Memory B cell (primary cell): ENCODE results near the gene PRKRIP1.
"Not testable (repeated sequence)": the region's sequence is repeated elsewhere in the genome, so short reads cannot be mapped to it uniquely, and the experiment has no call there.

Source experiments
- ATAC-seq: fragments of 150-1000 bp; cut with Tn5 transposase; 2 replicates; pipeline ENCODE4 v1.10.0; 2021; ENCODE audit warnings: low read depth, mild to moderate bottlenecking, moderate library complexity
- DNase-seq, 2 donors: peaks; one replicate each; pipeline ENCODE4 v3.0.0; 2022; ENCODE audit warnings: low spot score in 2 of 2
- H3K27ac Mint-ChIP-seq: one replicate; pipeline ENCODE4 v1.8.0; 2022; ENCODE audit warnings: mild to moderate bottlenecking, moderate library complexity, mixed read lengths
- H3K27me3 Mint-ChIP-seq: one replicate; pipeline ENCODE4 v1.8.0; 2022; ENCODE audit warnings: mixed read lengths
- H3K36me3 Mint-ChIP-seq: one replicate; pipeline ENCODE4 v1.8.0; 2022; ENCODE audit warnings: mild to moderate bottlenecking, mixed read lengths
- H3K4me1 Mint-ChIP-seq: one replicate; pipeline ENCODE4 v1.8.0; 2022; ENCODE audit warnings: mixed read lengths
- H3K4me3 Mint-ChIP-seq: one replicate; pipeline ENCODE4 v1.8.0; 2022; ENCODE audit warnings: mild to moderate bottlenecking, moderate library complexity, mixed read lengths
- H3K9me3 Mint-ChIP-seq: one replicate; pipeline ENCODE4 v1.8.0; 2022; ENCODE audit warnings: mixed read lengths

The PRKRIP1 gene

DNA sequence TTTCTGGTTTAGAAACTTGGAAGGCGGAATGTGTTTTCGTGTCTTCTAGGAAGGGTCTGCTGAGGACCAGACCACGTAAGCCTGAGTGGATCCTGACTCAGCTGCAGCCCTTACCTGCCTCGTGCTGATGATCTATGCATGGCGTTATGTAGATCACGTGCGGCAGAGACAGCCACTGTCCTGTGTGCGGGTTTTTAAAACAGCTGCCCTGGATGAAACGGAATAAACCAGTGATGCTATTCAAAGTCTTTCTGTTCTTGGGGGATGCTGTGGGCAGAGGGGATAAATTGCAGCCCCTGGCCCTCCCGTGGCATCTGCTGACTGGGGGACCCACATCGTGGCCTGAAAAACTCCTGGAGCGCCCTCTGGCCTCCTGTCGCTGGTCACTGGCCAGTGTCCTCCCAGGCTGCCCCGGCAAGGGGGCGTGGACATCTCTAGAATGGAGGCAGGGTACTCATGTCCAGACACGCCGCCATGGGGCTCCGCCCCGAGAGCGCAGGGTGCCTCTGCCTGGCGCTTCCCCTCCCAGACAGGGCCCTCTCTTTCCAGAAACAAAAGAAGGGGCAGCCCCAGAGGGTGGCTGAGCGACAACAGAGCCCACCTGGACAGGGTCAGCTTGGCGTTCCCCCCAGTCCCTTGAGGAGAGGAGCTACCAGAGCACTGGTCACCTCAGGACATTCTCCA, 55.4 kb downstream of the PRKRIP1 start:
- ATAC-seq (no peak), DNase-seq (no peak)
- no peaks in the 10 kb centered on the region for H3K27me3 Mint-ChIP-seq
- H3K4me3 Mint-ChIP-seq = no peak overlapping the region
- H3K27ac Mint-ChIP-seq = no peak overlapping the region
- no peaks in the 10 kb centered on the region for H3K9me3 Mint-ChIP-seq
- H3K4me1 Mint-ChIP-seq = peaks cover 11% of the 10 kb centered on the region
- peaks cover 11% of the 10 kb centered on the region for H3K36me3 Mint-ChIP-seq

DNA sequence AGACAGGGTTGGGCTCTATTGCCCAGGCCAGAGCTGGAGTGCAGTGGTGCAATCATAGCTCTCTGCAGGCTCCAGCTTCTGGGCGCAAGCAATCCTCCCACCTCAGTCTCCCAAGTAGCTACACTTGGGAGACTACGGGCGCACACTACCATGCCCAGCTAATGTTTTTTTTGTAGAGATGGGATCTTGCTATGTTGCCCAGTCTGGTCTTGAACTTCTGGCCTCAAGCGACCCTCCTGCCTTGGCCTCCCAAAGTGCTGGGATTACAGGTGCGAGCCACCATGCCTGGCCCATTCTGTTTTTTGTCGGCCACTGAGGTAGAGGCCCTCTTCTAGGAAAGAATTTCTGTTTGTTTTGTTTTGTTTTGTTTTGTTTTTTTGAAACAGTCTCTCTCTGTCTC, 56.3 kb downstream of the PRKRIP1 start:
- H3K27me3 Mint-ChIP-seq = no peaks in the 10 kb centered on the region

DNA sequence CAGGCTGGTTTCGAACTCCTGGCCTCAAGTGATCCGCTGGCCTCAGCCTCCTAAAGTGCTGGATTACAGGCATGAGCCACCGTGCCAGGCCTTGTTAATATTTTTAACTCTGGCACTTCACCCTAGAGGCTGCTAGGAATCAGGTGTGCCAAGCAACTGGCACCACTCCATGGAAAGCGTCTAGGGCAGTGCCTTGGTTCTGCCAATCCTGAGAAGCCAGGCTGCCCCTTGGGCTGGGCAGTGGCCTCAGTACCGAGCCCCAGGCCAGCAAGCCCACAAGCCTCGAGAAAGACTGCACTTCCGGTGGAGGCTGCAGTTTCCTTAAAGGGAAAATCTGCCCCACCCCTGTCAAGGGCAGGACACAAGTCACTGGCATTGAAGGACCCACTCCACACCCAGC, 57.2 kb downstream of the PRKRIP1 start:
- H3K9me3 Mint-ChIP-seq = no peaks in the 10 kb centered on the region
- H3K36me3 Mint-ChIP-seq = peaks cover 4% of the 10 kb centered on the region
- no peaks in the 10 kb centered on the region for H3K27me3 Mint-ChIP-seq
- no peak overlapping the region for H3K4me3 Mint-ChIP-seq
- ATAC-seq (no peak), DNase-seq (no peak)
- peaks cover 7% of the 10 kb centered on the region for H3K4me1 Mint-ChIP-seq
- H3K27ac Mint-ChIP-seq = no peak overlapping the region

More for the DNA sequence above, 56.3 kb downstream of the PRKRIP1 start:
- Mint-ChIP-seq H3K4me3 (no peak overlapping the region), H3K9me3 (no peaks in the 10 kb centered on the region), H3K4me1 (peaks cover 7% of the 10 kb centered on the region), H3K27ac (no peak overlapping the region), H3K36me3 (peaks cover 4% of the 10 kb centered on the region)
- ATAC-seq (no peak), DNase-seq (no peak)

DNA sequence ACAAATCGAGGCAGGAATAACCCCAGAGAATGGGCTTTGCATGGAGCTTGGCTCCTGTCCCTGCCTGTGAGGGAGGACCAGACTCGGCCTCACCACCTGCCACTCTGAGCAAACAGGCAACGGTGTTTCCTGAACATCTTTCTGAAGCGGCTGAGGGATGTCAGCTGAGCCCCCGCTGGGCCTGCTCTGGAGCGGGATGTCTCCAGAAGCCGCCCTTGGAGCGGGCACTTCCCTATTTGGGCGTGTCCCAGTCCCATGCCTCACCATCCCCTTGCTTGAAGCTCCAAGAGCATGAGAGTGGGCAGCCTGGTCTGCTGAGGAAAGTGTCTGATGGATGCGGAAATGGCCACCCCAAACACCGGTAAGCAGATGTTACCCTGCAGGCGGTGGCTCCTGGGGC, 58.3 kb downstream of the PRKRIP1 start:
- Mint-ChIP-seq H3K9me3 (no peaks in the 10 kb centered on the region), H3K27ac (no peak overlapping the region)

DNA sequence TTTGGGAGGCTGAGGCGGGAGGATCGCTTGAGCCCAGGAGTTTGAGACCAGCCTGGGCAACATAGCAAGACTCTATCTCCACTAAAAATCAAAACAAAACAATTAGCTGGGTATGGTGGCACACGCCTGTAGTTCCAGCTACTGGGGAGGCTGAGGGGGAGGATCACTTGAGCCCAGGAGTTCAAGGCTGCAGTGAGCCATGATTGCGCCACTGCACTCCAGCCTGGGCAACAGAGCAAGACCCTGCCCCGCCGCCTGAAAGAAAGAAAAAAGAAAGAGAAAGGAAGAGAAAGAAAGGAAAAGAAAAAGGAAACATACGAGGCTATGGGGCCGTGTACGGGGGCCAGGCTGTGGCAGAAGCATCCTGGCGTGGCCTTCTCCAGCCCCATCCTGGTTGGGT, 58.8 kb downstream of the PRKRIP1 start:
- not testable (repeated sequence) for H3K4me3 Mint-ChIP-seq, ATAC-seq, H3K27me3 Mint-ChIP-seq, H3K4me1 Mint-ChIP-seq, DNase-seq, H3K9me3 Mint-ChIP-seq, H3K27ac Mint-ChIP-seq, H3K36me3 Mint-ChIP-seq

More for the DNA sequence above, 58.3 kb downstream of the PRKRIP1 start:
- H3K36me3 Mint-ChIP-seq = peaks cover 2% of the 10 kb centered on the region
- H3K4me1 Mint-ChIP-seq = peaks cover 7% of the 10 kb centered on the region
- no peak overlapping the region for H3K4me3 Mint-ChIP-seq
- no peak for ATAC-seq
- H3K27me3 Mint-ChIP-seq = no peaks in the 10 kb centered on the region
- no peak for DNase-seq

DNA sequence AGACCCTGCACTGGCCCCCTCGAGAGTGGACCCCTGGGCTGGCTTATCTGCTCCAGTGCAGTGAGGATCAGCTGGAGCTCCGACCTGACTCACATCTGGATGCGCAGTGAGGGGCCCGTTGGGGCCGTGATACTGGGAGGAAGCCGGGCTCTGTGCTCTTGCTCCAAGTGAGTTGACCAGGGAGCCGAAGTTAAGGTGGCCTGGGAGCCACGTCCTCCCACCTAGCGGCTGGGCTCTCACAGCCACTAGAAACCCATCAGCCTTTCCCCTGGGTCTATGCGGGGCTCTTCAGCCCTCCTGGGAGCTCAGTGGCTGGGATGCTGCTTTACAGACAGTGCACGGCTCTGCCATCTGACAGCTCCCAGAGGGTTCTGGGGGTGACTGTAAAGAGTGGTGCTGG, 59.4 kb downstream of the PRKRIP1 start:
- Mint-ChIP-seq H3K9me3 (no peaks in the 10 kb centered on the region), H3K4me1 (peaks cover 3% of the 10 kb centered on the region), H3K36me3 (peaks cover 2% of the 10 kb centered on the region), H3K4me3 (no peak overlapping the region), H3K27ac (no peak overlapping the region), H3K27me3 (no peaks in the 10 kb centered on the region)
- DNase-seq = no peak
- ATAC-seq = no peak

DNA sequence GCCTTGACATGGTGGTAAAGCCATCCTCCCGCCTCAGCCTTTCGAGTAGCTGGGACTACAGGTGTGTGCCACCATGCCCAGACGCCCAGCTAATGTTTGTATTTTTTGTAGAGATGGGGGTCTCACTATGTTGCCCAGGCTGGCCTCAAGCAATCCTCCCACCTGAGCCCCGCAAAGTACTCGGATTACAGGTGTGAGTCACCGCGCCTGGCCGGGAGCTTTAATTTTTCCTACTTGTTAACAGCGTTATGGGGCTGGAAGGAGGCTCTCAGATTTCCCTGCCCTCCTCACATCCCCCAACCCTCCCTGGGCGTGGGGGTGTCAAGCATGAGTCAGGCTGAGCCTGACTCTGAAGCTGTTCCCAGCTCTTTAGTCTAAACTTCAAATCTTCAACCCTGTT, 60.2 kb downstream of the PRKRIP1 start:
- no peak overlapping the region for H3K4me3 Mint-ChIP-seq
- H3K9me3 Mint-ChIP-seq = no peaks in the 10 kb centered on the region
- peaks cover 6% of the 10 kb centered on the region for H3K4me1 Mint-ChIP-seq
- H3K27me3 Mint-ChIP-seq = no peaks in the 10 kb centered on the region
- DNase-seq (no peak), ATAC-seq (no peak)
- H3K36me3 Mint-ChIP-seq = peaks cover 2% of the 10 kb centered on the region
- H3K27ac Mint-ChIP-seq = no peak overlapping the region

DNA sequence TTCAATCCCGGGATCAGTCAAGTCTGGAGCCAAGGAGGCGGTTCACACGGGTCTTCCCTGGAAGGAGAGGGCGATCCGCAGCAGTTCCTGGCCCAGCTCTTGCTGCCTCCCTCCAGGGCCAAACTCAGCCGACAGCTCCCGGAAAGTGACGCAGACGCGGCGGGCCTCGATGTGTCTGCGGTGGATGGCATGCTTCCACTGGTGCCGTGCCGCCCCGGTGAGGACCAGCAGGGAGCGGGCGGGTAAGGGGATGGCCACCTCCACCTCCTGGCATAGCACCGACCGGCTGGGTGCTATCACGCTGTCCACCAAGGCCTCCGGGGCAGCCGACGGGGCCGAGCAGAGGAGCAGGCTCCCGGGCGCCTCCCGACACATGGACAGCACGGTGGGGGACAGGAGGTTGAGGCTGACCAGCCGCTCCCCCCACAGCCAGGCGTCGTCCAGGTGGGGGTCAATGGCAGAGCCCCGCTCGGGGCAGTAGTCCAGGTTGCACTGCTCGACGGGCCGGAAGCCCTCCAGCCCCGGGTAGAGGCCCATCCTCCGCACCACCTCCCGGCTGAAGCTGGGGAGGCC, 61.3 kb downstream of the PRKRIP1 start:
- Mint-ChIP-seq H3K4me3 (no peak overlapping the region), H3K36me3 (peaks cover 2% of the 10 kb centered on the region), H3K27ac (no peak overlapping the region), H3K27me3 (no peaks in the 10 kb centered on the region), H3K9me3 (no peaks in the 10 kb centered on the region), H3K4me1 (peaks cover 6% of the 10 kb centered on the region)
- ATAC-seq = no peak
- DNase-seq = no peak

DNA sequence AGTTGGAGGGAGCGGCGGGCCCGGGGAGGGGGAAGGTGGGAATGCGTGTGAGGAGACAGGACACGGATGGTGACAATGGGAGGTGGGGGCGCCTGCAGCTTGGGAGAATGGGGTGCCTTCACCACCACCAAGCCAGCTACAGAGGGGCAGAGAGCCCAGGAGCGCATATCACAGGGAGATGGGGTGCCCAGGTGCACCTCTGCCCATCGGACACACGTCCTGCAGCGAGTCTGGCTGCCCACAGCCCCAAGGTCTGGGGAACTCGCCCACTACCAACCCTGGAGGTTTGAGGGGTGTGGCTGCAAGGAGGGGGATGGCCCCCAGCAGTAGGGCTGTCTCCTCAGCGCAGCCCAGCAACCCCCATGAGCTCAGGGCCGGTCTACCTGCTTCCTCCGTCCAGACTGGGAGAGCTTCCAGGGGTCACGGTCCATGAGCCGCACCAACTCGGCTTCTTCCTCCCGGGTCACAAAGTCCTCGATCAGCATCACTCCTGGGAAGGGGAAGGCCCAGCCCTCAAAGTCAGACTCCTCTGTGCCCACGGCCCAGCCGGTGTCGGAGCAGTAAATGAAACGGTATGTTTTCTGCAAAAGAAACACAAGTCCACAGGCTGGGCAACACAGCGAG, 63.2 kb downstream of the PRKRIP1 start:
- Mint-ChIP-seq H3K36me3 (peaks cover 2% of the 10 kb centered on the region), H3K27me3 (no peaks in the 10 kb centered on the region), H3K4me1 (peaks cover 10% of the 10 kb centered on the region), H3K4me3 (no peak overlapping the region), H3K9me3 (no peaks in the 10 kb centered on the region), H3K27ac (no peak overlapping the region)
- ATAC-seq (no peak), DNase-seq (no peak)

DNA sequence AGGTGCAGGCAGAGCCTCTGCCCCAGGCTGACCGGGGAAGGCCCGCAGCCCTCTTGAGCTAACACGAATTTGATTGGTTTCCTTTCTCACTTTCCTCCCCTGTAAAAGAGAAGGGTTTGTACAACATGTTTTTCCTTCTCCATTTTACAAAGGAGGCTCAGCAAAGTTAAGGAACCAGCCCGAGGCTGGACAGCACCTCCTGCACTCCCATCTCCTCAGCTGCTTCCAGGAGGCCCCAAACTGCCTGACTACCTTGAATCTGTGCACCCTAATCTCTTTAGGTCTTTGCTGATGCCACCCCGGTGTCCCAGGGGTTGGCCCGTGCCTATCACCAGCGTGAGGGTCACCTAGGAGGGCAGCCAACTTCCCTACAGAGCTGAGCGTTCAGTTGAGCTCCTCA, 64.3 kb downstream of the PRKRIP1 start:
- ATAC-seq (no peak), DNase-seq (no peak)
- Mint-ChIP-seq H3K36me3 (peaks cover 2% of the 10 kb centered on the region), H3K27ac (no peak overlapping the region), H3K4me1 (peaks cover 10% of the 10 kb centered on the region), H3K4me3 (no peak overlapping the region), H3K27me3 (no peaks in the 10 kb centered on the region), H3K9me3 (no peaks in the 10 kb centered on the region)

DNA sequence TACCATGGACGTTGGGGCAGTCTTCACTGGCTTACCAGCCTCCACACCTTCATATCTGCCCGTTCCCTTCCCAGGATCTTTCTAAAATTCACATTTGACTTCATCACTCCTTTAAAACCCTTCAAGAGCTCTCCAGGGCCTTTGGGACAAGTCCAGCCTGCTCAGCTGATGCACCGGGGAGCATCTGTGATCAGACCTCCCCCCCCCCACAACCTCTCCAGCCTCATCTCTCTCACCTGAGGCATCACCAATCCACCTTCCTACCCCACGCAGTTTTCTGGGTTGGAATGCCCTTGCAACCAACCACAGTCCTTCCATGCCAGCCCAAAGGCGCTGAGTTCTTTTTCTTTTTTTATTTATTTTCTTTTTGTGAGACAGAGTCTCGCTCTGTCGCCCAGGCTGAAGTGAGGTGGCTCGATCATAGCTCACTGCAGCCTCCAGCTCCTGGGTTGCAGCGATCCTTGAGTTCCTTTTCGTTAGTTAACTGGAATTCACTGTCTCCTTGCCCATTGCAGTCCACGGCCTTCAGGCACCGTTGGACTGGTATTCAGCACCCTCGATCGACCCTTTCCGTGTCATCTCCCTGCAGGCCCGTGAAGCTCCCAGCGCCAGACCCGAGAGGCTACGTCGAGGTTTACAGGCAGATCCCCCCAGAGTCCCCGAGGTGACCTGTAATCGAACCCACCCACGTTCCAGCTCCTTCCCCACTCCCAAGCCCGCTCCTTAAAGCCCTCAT, 67.8 kb downstream of the PRKRIP1 start:
- DNase-seq (no peak), ATAC-seq (no peak)
- H3K9me3 Mint-ChIP-seq = no peaks in the 10 kb centered on the region
- H3K4me1 Mint-ChIP-seq = peaks cover 16% of the 10 kb centered on the region
- H3K27ac Mint-ChIP-seq = peak overlapping the region; percentile 19
- no peaks in the 10 kb centered on the region for H3K27me3 Mint-ChIP-seq
- peaks cover 5% of the 10 kb centered on the region for H3K36me3 Mint-ChIP-seq
- H3K4me3 Mint-ChIP-seq = peak overlapping the region; percentile 74

DNA sequence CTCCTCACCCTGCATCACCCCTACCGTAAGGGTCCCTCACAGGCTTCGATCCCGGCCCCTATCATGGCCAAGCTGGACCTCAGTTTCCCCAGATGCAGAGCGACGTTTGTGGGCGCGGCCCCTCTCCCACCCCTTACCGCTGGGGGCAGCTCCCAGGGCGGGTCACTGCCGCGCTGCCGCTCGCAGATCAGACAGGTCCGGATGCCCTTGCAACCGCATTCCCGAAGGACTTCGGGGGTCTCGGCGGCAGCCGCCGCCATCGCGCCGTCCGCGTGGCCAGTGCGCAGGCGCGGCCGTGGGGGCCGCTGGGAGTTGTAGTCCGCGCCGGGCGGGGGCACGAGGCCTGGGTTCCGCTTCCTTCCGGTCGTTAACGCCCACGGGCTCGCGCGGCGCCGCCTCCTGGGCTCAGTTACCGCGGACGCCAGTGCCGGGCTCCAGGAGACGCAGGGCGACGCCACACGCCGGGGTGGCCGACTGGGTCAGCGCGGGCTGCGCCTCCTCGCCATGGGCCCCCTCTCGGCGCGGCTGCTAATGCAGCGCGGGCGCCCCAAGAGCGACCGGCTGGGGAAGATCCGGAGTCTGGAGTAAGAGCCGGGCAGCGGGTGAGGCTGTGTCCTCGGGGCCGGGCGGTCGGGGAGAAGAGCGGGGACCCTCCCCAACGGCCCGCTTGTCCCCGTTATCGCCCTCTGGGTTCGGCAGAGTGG, 68.6 kb downstream of the PRKRIP1 start, which contains the start of the genes ALKBH4 and LRWD1:
Gene ALKBH4 (minus strand): TSS at position 287 of the 704 bp plus-strand sequence. CDS start 27 bp downstream, at position 260.
Gene LRWD1 (plus strand): TSS at position 408 of the 704 bp plus-strand sequence. CDS start 97 bp downstream, at position 505.
- ATAC-seq (peak; percentile 97), DNase-seq (peak; percentile 88 to 95)
- Mint-ChIP-seq H3K27ac (peak within 1 kb of the TSS; percentile 19), H3K27me3 (no peaks in the 10 kb centered on the region), H3K9me3 (no peaks in the 10 kb centered on the region), H3K36me3 (peaks cover 5% of the 10 kb centered on the region), H3K4me3 (peak within 1 kb of the TSS; percentile 74), H3K4me1 (peaks cover 16% of the 10 kb centered on the region)

DNA sequence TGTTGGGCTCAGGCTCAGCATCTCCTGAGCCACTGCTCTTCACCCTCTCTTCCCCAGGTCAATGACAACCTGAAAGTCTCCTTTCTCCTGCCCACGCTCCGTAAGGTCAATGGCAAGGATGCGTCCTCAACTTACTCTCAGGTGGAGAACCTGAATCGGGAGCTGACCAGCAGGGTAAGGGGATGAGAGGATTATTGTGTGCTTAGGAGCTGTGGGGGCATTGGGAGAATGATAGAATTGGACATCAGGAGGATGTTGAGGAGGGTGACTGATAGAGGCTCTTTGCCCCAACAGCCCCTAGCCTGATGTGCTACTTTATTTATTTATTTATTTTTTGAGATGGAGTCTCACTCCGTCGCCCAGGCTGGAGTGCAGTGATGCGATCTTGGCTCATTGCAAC, 69.9 kb downstream of the PRKRIP1 start:
- no peak overlapping the region for H3K27ac Mint-ChIP-seq
- peaks cover 12% of the 10 kb centered on the region for H3K4me1 Mint-ChIP-seq
- H3K4me3 Mint-ChIP-seq = peak overlapping the region; percentile 74
- ATAC-seq (no peak), DNase-seq (no peak)
- no peaks in the 10 kb centered on the region for H3K9me3 Mint-ChIP-seq
- no peaks in the 10 kb centered on the region for H3K27me3 Mint-ChIP-seq
- H3K36me3 Mint-ChIP-seq = peaks cover 5% of the 10 kb centered on the region
